SK-N-SH (cell line): ENCODE measurements around the gene GHRL. TPM values are rescaled to one million over a fixed set of nuclear protein-coding genes. Genes with fewer than 3 reads are reported as not detected.

ENCODE experiments used
- CTCF ChIA-PET: fragments of 300-600, 350-600 bp; formaldehyde crosslinking; extraction: SDS; loops from one replicate; lab custom pipeline; 2021; lab: Yijun Ruan, JAX
- POLR2A ChIA-PET: fragments of 350-600 bp; sonication (Branson Sonifier 250); formaldehyde crosslinking; extraction: SDS; loops from one replicate; lab custom pipeline; 2020; ENCODE audit warnings: antibody characterized with exemption, inconsistent platforms; lab: Yijun Ruan, JAX
- DNase-seq: peaks from one replicate; pipeline ENCODE4 v3.0.0; 2012
- H2AFZ ChIP-seq: fragments of 200-600 bp; sonication (generic); 2 replicates; pipeline ENCODE4 v1.8.1; 2016; ENCODE audit warnings: antibody characterized with exemption, mild to moderate bottlenecking, low read depth
- H3F3A ChIP-seq: fragments of 200-600 bp; sonication (generic); replicated peaks from 2 replicates; pipeline ENCODE3; 2016; ENCODE audit warnings: antibody characterized with exemption, mild to moderate bottlenecking; ENCODE audit not compliant: insufficient read depth
- H3K27ac ChIP-seq, 2 experiments: fragments of 200-500 bp in 1 of 2; fragments of 200-600 bp in 1 of 2; sonication (Bioruptor generic) in 1 of 2; sonication (generic), shearing (Covaris generic) in 1 of 2; 2 replicates each; pipeline versions ENCODE4 v1.5.1 to v1.6.1; 2014 to 2016; ENCODE audit warnings: low read depth in 2 of 2, inconsistent platforms in 1 of 2, low read length in 1 of 2, mild to moderate bottlenecking in 1 of 2, mixed read lengths in 1 of 2
- H3K27me3 ChIP-seq: fragments of 200-600 bp; sonication (generic), shearing (Covaris generic); 2 replicates; pipeline ENCODE4 v1.6.1; 2016; ENCODE audit warnings: mixed run types; ENCODE audit not compliant: insufficient read depth
- H3K36me3 ChIP-seq, 2 experiments: fragments of 200-500 bp in 1 of 2; fragments of 200-600 bp in 1 of 2; sonication (Bioruptor generic) in 1 of 2; sonication (generic) in 1 of 2; replicated peaks in 1 of 2; 2 replicates each; pipeline versions ENCODE3 to v1.5.1; 2014 to 2016; ENCODE audit warnings: low read length in 1 of 2, mild to moderate bottlenecking in 1 of 2; ENCODE audit not compliant: insufficient read depth in 2 of 2, control insufficient read depth in 1 of 2
- H3K4me1 ChIP-seq, 2 experiments: fragments of 200-500 bp in 1 of 2; fragments of 200-600 bp in 1 of 2; sonication (Bioruptor generic) in 1 of 2; sonication (generic), shearing (Covaris generic) in 1 of 2; 2 replicates each; pipeline versions ENCODE4 v1.5.1 to v1.6.1; 2014 to 2016; ENCODE audit warnings: low read depth in 1 of 2, low read length in 1 of 2, mixed run types in 1 of 2; ENCODE audit not compliant: insufficient read depth in 2 of 2, control insufficient read depth in 1 of 2
- H3K4me2 ChIP-seq: fragments of 200-600 bp; sonication (generic), shearing (Covaris generic); 2 replicates; pipeline ENCODE4 v1.6.1; 2017; ENCODE audit warnings: mixed run types
- H3K4me3 ChIP-seq, 2 experiments: fragments of 200-500 bp in 1 of 2; fragments of 200-600 bp in 1 of 2; sonication (Bioruptor generic) in 1 of 2; sonication (generic), shearing (Covaris generic) in 1 of 2; 2 replicates each; pipeline versions ENCODE4 v1.5.1 to v1.8.1; 2014 to 2016; ENCODE audit warnings: low read depth in 2 of 2, inconsistent platforms in 1 of 2, low read length in 1 of 2, mild to moderate bottlenecking in 1 of 2, mixed read lengths in 1 of 2, moderate library complexity in 1 of 2
- H3K79me2 ChIP-seq: fragments of 200-600 bp; sonication (generic); 2 replicates; pipeline ENCODE4 v1.8.1; 2017; ENCODE audit warnings: mild to moderate bottlenecking; ENCODE audit not compliant: insufficient read depth
- H3K9ac ChIP-seq: fragments of 200-600 bp; sonication (generic); 2 replicates; pipeline ENCODE4 v1.6.1; 2017; ENCODE audit warnings: mixed run types
- H3K9me2 ChIP-seq: fragments of 200-600 bp; sonication (generic); 2 replicates; pipeline ENCODE4 v1.6.1; 2017; ENCODE audit warnings: mixed run types
- H3K9me3 ChIP-seq: fragments of 200-600 bp; sonication (generic); 2 replicates; pipeline ENCODE4 v1.6.1; 2017; ENCODE audit warnings: mixed run types, mild to moderate bottlenecking, moderate library complexity
- H4K20me1 ChIP-seq: fragments of 200-600 bp; sonication (generic); 2 replicates; pipeline ENCODE4 v1.6.1; 2017; ENCODE audit warnings: mild to moderate bottlenecking, mixed run types; ENCODE audit not compliant: insufficient read depth
- CTCF ChIP-seq: fragments of 200-600 bp; sonication (generic); IDR thresholded peaks from 2 replicates; pipeline ENCODE4 v1.6.1; 2017; ENCODE audit warnings: antibody characterized with exemption, mild to moderate bottlenecking, moderate library complexity
- EP300 ChIP-seq, 2 experiments: IDR thresholded peaks; 2 replicates each; pipeline versions ENCODE4 v1.4.0 to v1.6.1; 2012; ENCODE audit warnings: borderline replicate concordance in 1 of 2, low read depth in 1 of 2, low read length in 1 of 2
- EZH2phosphoT487 ChIP-seq: fragments of 200-600 bp; sonication (generic); IDR thresholded peaks from 2 replicates; pipeline ENCODE4 v1.6.1; 2017; ENCODE audit warnings: low read depth, mixed run types, mild to moderate bottlenecking, antibody characterized with exemption, moderate library complexity, borderline replicate concordance
- FOSL2 ChIP-seq: IDR thresholded peaks from 2 replicates; pipeline ENCODE4 v1.4.0; 2012; ENCODE audit warnings: low read depth, mild to moderate bottlenecking, moderate library complexity, borderline replicate concordance
- FOXM1 ChIP-seq: IDR thresholded peaks from 2 replicates; pipeline ENCODE4 v1.4.0; 2012; ENCODE audit warnings: low read depth, mild to moderate bottlenecking
- GATA2 ChIP-seq: sonication (generic); formaldehyde crosslinking; IDR thresholded peaks from 2 replicates; pipeline ENCODE4 v1.5.0; 2020; ENCODE audit warnings: mild to moderate bottlenecking, missing genetic modification reagents
- IRF3 ChIP-seq: fragments of 150-350 bp; IDR thresholded peaks from 2 replicates; pipeline ENCODE4 v1.6.1; 2016; ENCODE audit warnings: mild to moderate bottlenecking, low read depth, low read length
- JUND ChIP-seq: IDR thresholded peaks from 2 replicates; pipeline ENCODE4 v1.4.0; 2012
- MEF2A ChIP-seq: IDR thresholded peaks from 2 replicates; pipeline ENCODE4 v1.4.0; 2012; ENCODE audit warnings: low read depth, borderline replicate concordance
- MXI1 ChIP-seq: IDR thresholded peaks from 2 replicates; pipeline ENCODE4 v1.6.1; 2012; ENCODE audit warnings: mild to moderate bottlenecking, low read depth, low read length, improper control_type of control experiment
- NRF1 ChIP-seq: IDR thresholded peaks from 2 replicates; pipeline ENCODE4 v1.6.1; 2012; ENCODE audit warnings: low read depth, mild to moderate bottlenecking, low read length
- RXRA ChIP-seq: IDR thresholded peaks from 2 replicates; pipeline ENCODE4 v1.4.0; 2012; ENCODE audit warnings: low read depth, mild to moderate bottlenecking, borderline replicate concordance
- USF1 ChIP-seq: IDR thresholded peaks from 2 replicates; pipeline ENCODE4 v1.4.0; 2012; ENCODE audit warnings: low read depth, borderline replicate concordance
- USF2 ChIP-seq: fragments of 150-350 bp; IDR thresholded peaks from 2 replicates; pipeline ENCODE4 v1.6.1; 2017; ENCODE audit warnings: antibody characterized with exemption, low read length, low read depth, borderline replicate concordance
- WGBS: methylation state at CpG from one replicate; pipeline ENCODE4 v1.1.6; 2017; ENCODE audit warnings: low lambda C conversion rate; 5-methylcytosine and 5-hydroxymethylcytosine counted together
- polyA plus RNA-seq, 3 experiments: library from polyadenylated mRNA; depleted of rRNA; stranded (reverse); fragments of >200 nt; gene quantifications; 2 replicates each; pipeline ENCODE4 v1.2.3, GENCODE V29; 2012

The GHRL gene
- polyA plus RNA-seq, 1 of the 3 experiments (the other 2 are of a cell fraction) = not detected

- Histone ChIP-seq H3K4me3 (no peak overlapping the region), H3K9me2 (no peaks in the 10 kb centered on the region)
- POLR2A ChIA-PET = interaction anchor here (1.1 kb wide), 1 partner anchor 79 kb away, joined by 3 read pairs; no protein-coding TSS in a partner anchor
These were observed 29.6 kb upstream of the GHRL start for GRCh38 chr3:10322352-10322710.

GRCh38 chr3:10321630-10322351, 29.0 kb upstream of the GHRL start:
- Histone ChIP-seq H3K4me3 (peak overlapping the region in 1 of 2 experiments; percentile 100; a peak in 3 of 4 replicates), H3K4me1 (peaks cover 4 to 8% of the 10 kb centered on the region in 2 experiments; a peak in 3 of 4 replicates), H3K36me3 (peaks cover 23 to 26% of the 10 kb centered on the region in 2 experiments), H3K27ac (peak overlapping the region in 1 of 2 experiments; percentile 89; a peak in 2 of 4 replicates), H3K4me2 (peak overlapping the region; percentile 97), H3K79me2 (peaks cover 41% of the 10 kb centered on the region), H3K9me3 (no peaks in the 10 kb centered on the region), H3K27me3 (peaks cover 19% of the 10 kb centered on the region; the same call in 1 of the 2 replicates), H3K9ac (peak overlapping the region; percentile 98), H3F3A (no peaks in the 10 kb centered on the region), H2AFZ (peak overlapping the region; percentile 100; the same call in 1 of the 2 replicates), H3K9me2 (no peaks in the 10 kb centered on the region), H4K20me1 (peaks cover 28% of the 10 kb centered on the region)
- DNase-seq = no peak
- CTCF ChIA-PET = interaction anchor here (1.1 to 5.9 kb wide), 8 partner anchors 13 to 428 kb away, joined by 3 to 29 read pairs (median 4); no protein-coding TSS in a partner anchor
- WGBS = 86% methylated on average over 7 of the region's 8 CpGs
- POLR2A ChIA-PET = interaction anchor here (1.1 to 1.5 kb wide), 4 partner anchors 10 to 79 kb away, joined by 3 to 7 read pairs (median 4); no protein-coding TSS in a partner anchor
- TF ChIP-seq CTCF (no peak), MEF2A (no peak), NRF1 (no peak), EP300 (IDR thresholded peaks at IDR 0.05; ENCODE audit: borderline replicate concordance in 1 of 2, low read depth in 1 of 2, low read length in 1 of 2) (no peak), USF2 (no peak), USF1 (no peak), MXI1 (no peak), GATA2 (no peak), JUND (no peak)

More at GRCh38 chr3:10322352-10322710, 29.6 kb upstream of the GHRL start:
- Histone ChIP-seq H3K9ac (no peak overlapping the region), H3K27me3 (peaks cover 20% of the 10 kb centered on the region; the same call in 1 of the 2 replicates), H2AFZ (no peak overlapping the region), H3K4me1 (peaks cover 4 to 8% of the 10 kb centered on the region in 2 experiments; a peak in 3 of 4 replicates), H3K27ac (no peak overlapping the region), H3K9me3 (no peaks in the 10 kb centered on the region), H4K20me1 (peaks cover 23% of the 10 kb centered on the region), H3K79me2 (peaks cover 36% of the 10 kb centered on the region), H3K4me2 (no peak overlapping the region), H3K36me3 (peaks cover 18 to 21% of the 10 kb centered on the region in 2 experiments), H3F3A (no peaks in the 10 kb centered on the region)
- DNase-seq = no peak
- CTCF ChIA-PET = interaction anchor here (1.1 to 5.9 kb wide), 6 partner anchors 12 to 427 kb away, joined by 3 to 29 read pairs (median 3); no protein-coding TSS in a partner anchor
- TF ChIP-seq EZH2phosphoT487 (no peak), RXRA (no peak), IRF3 (no peak), FOSL2 (no peak), FOXM1 (no peak), CTCF (peak; percentile 38; the same call in 1 of the 2 replicates)
- WGBS = 50% methylated on average over 1 of the region's 1 CpG
